ENCODE results near the gene NKAIN2.
"Not testable (repeated sequence)": the region's sequence is repeated elsewhere in the genome, so short reads cannot be mapped to it uniquely, and the experiment has no call there.

The NKAIN2 gene

DNA sequence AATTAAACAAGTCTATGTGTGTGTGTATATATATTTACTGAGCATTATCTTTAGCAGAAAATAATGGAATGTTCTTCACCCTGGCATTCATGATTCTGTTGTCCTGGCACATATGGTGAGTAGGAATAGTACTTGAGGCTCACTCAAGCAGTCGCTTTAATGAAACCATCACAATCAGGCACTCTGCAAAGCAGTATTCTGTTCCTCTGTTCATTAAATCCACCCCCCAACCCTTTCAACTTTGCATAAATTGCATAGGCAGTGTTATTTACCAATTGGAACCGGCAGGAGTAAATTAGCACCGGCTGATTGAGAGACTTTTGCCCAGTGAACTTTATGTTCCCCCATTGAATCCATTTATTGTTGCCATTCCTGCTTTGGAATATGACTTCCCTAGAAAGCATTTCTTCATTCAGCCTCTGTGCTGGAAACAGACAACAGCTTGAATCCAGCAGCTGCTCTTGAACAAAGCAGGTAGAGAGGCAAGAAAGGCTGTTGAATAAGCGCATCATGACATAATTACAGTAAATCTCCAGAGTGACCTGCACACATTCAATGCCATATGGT lies 890.6 kb downstream of the NKAIN2 start:
- Histone ChIP-seq H3K27ac (ENCODE audit: low read depth, low read length) (no peak overlapping the region), H3F3A (ENCODE audit: insufficient read depth) (no peaks in the 10 kb centered on the region), H3K9me3 (ENCODE audit: insufficient read depth, low read length) (no peaks in the 10 kb centered on the region), H4K20me1 (ENCODE audit: low read depth, low read length) (no peaks in the 10 kb centered on the region), H3K9me2 (replicated peaks; ENCODE audit: insufficient read depth, low read length) (no peaks in the 10 kb centered on the region), H3K79me2 (ENCODE audit: insufficient read depth, low read length) (no peaks in the 10 kb centered on the region), H2AFZ (ENCODE audit: low read depth, low read length, severe bottlenecking) (no peak overlapping the region), H3K4me2 (ENCODE audit: low read depth, low read length, poor library complexity, severe bottlenecking) (no peak overlapping the region), H3K36me3 (ENCODE audit: low read length) (no peaks in the 10 kb centered on the region), H3K4me3 (ENCODE audit: insufficient read depth, low read length, poor library complexity, severe bottlenecking) (no peak overlapping the region), H3K9ac (ENCODE audit: low read length) (no peak overlapping the region), H3K27me3 (ENCODE audit: low read length) (no peaks in the 10 kb centered on the region)
- no peak for TF ChIP-seq EZH2phosphoT487 (conservative IDR thresholded peaks at IDR 0.05; ENCODE audit: low read length)
- TF ChIP-seq, protein P1, sequence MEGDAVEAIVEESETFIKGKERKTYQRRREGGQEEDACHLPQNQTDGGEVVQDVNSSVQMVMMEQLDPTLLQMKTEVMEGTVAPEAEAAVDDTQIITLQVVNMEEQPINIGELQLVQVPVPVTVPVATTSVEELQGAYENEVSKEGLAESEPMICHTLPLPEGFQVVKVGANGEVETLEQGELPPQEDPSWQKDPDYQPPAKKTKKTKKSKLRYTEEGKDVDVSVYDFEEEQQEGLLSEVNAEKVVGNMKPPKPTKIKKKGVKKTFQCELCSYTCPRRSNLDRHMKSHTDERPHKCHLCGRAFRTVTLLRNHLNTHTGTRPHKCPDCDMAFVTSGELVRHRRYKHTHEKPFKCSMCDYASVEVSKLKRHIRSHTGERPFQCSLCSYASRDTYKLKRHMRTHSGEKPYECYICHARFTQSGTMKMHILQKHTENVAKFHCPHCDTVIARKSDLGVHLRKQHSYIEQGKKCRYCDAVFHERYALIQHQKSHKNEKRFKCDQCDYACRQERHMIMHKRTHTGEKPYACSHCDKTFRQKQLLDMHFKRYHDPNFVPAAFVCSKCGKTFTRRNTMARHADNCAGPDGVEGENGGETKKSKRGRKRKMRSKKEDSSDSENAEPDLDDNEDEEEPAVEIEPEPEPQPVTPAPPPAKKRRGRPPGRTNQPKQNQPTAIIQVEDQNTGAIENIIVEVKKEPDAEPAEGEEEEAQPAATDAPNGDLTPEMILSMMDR (IDR thresholded peaks at IDR 0.05; ENCODE audit: insufficient read depth, low read length, poor library complexity, severe bottlenecking) = no peak

DNA sequence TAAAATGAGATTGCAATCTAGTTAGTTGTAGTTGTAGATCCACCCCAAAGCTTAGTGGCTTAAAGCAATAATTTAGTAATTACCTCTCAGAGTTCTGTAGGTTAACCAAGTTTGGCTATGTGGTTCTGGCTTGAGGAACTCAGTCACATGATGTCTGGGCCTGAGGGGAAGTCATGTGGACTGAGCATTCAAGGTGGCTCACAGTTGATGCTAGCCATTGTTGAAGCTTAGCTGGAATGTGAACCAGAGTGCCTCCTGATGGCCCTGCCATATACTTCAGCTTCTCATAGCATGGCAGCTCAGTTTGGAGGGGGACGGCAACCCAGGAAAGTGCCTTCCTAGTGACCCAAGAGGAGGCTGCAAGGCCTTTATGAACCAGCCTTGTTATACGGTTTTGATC lies 895.4 kb downstream of the NKAIN2 start:
- no peaks in the 10 kb centered on the region for H3K27me3 ChIP-seq (ENCODE audit: low read length)
- H3K27ac ChIP-seq (ENCODE audit: low read depth, low read length) = no peak overlapping the region
- H3K4me3 ChIP-seq (ENCODE audit: insufficient read depth, low read length, poor library complexity, severe bottlenecking) = no peak overlapping the region
- no peaks in the 10 kb centered on the region for H3K9me3 ChIP-seq (ENCODE audit: insufficient read depth, low read length)
- H4K20me1 ChIP-seq (ENCODE audit: low read depth, low read length) = no peaks in the 10 kb centered on the region
- no peak overlapping the region for H3K9ac ChIP-seq (ENCODE audit: low read length)
- no peaks in the 10 kb centered on the region for H3K9me2 ChIP-seq (replicated peaks; ENCODE audit: insufficient read depth, low read length)
- H3K4me2 ChIP-seq (ENCODE audit: low read depth, low read length, poor library complexity, severe bottlenecking) = no peak overlapping the region
- H2AFZ ChIP-seq (ENCODE audit: low read depth, low read length, severe bottlenecking) = no peak overlapping the region
- H3F3A ChIP-seq (ENCODE audit: insufficient read depth) = no peaks in the 10 kb centered on the region
- TF ChIP-seq, protein P1 (IDR thresholded peaks at IDR 0.05; ENCODE audit: insufficient read depth, low read length, poor library complexity, severe bottlenecking) = no peak
- TF ChIP-seq EZH2phosphoT487 (conservative IDR thresholded peaks at IDR 0.05; ENCODE audit: low read length) = no peak
- no peaks in the 10 kb centered on the region for H3K79me2 ChIP-seq (ENCODE audit: insufficient read depth, low read length)
- H3K36me3 ChIP-seq (ENCODE audit: low read length) = no peaks in the 10 kb centered on the region

DNA sequence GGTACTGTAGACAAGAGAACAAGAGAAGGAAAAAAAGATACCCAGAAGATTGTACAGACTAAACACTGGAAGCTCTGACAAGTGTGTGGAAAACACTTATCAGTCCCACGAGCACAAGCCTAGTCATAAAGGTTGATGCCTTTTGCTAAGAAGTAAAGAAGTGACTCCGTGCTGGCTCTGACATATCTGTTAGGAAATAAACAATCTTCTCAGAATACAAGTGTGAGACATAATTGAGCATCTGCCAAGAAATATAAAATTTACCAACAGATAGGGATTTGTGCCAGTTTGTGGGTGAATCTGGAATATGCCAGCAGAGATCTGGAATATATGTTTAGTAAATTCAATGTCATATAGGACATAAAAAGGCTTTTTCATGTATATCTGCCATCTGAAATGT lies 899.9 kb downstream of the NKAIN2 start:
- Histone ChIP-seq H3K27me3 (ENCODE audit: low read length) (no peaks in the 10 kb centered on the region), H3K4me2 (ENCODE audit: low read depth, low read length, poor library complexity, severe bottlenecking) (no peak overlapping the region), H3K9me3 (ENCODE audit: insufficient read depth, low read length) (no peaks in the 10 kb centered on the region), H3F3A (ENCODE audit: insufficient read depth) (no peaks in the 10 kb centered on the region), H3K36me3 (ENCODE audit: low read length) (no peaks in the 10 kb centered on the region), H3K4me3 (ENCODE audit: insufficient read depth, low read length, poor library complexity, severe bottlenecking) (no peak overlapping the region), H3K27ac (ENCODE audit: low read depth, low read length) (no peak overlapping the region), H4K20me1 (ENCODE audit: low read depth, low read length) (no peaks in the 10 kb centered on the region), H3K9ac (ENCODE audit: low read length) (no peak overlapping the region), H3K79me2 (ENCODE audit: insufficient read depth, low read length) (no peaks in the 10 kb centered on the region), H3K9me2 (replicated peaks; ENCODE audit: insufficient read depth, low read length) (no peaks in the 10 kb centered on the region), H2AFZ (ENCODE audit: low read depth, low read length, severe bottlenecking) (no peak overlapping the region)
- TF ChIP-seq, protein P1 (IDR thresholded peaks at IDR 0.05; ENCODE audit: insufficient read depth, low read length, poor library complexity, severe bottlenecking) = no peak
- TF ChIP-seq EZH2phosphoT487 (conservative IDR thresholded peaks at IDR 0.05; ENCODE audit: low read length) = no peak

DNA sequence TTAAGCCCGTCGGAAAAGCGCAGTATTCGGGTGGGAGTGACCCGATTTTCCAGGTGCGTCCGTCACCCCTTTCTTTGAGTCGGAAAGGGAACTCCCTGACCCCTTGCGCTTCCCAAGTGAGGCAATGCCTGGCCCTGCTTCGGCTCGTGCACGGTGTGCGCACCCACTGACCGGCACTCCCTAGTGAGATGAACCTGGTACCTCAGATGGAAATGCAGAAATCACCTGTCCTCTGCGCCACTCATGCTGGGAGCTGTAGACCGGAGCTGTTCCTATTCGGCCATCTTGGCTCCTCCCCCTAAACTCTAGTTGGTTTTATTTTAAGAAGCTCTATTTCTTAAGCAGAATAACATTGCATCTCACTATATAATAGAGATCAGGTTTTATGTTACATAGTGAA lies 908.9 kb downstream of the NKAIN2 start:
- H3K9me2 ChIP-seq (replicated peaks; ENCODE audit: insufficient read depth, low read length); H3K27ac ChIP-seq (ENCODE audit: low read depth, low read length); H3K4me2 ChIP-seq (ENCODE audit: low read depth, low read length, poor library complexity, severe bottlenecking); H2AFZ ChIP-seq (ENCODE audit: low read depth, low read length, severe bottlenecking); H3K9me3 ChIP-seq (ENCODE audit: insufficient read depth, low read length); H3F3A ChIP-seq (ENCODE audit: insufficient read depth); H3K4me3 ChIP-seq (ENCODE audit: insufficient read depth, low read length, poor library complexity, severe bottlenecking); H3K27me3 ChIP-seq (ENCODE audit: low read length); H3K79me2 ChIP-seq (ENCODE audit: insufficient read depth, low read length); H4K20me1 ChIP-seq (ENCODE audit: low read depth, low read length); H3K9ac ChIP-seq (ENCODE audit: low read length); H3K36me3 ChIP-seq (ENCODE audit: low read length): not testable (repeated sequence)
